ENCODE results near the gene SHPK. TPM values are rescaled to one million over a fixed set of nuclear protein-coding genes. Genes with fewer than 3 reads are reported as not detected.
A peak's percentile ranks its signal among the peaks of the same experiment; 100 is the strongest.

The SHPK gene
- polyA plus RNA-seq, 2 donors, result 7.2 to 8.5 TPM

GRCh38 chr17:3635474-3636153 is 436 bp downstream of the SHPK start:
- Histone ChIP-seq H3K27ac (ENCODE audit: low read depth in 2 of 2, low read length in 1 of 2) (peak overlapping the region; percentile 95 to 99), H3K4me1 (ENCODE audit: control insufficient read depth in 2 of 2, insufficient read depth in 2 of 2, low read length in 1 of 2) (no peaks in the 10 kb centered on the region), H3K27me3 (ENCODE audit: control insufficient read depth in 1 of 2, insufficient read depth in 2 of 2, low read length in 2 of 2) (no peaks in the 10 kb centered on the region), H3K9me3 (ENCODE audit: control insufficient read depth in 2 of 2, insufficient read depth in 1 of 2, low read depth in 1 of 2, low read length in 1 of 2) (no peaks in the 10 kb centered on the region), H3K36me3 (ENCODE audit: control insufficient read depth in 2 of 2, insufficient read depth in 2 of 2, low read length in 1 of 2) (peaks cover 0 to 4% of the 10 kb centered on the region in 2 donors), H3K4me3 (ENCODE audit: low read depth in 1 of 2, low read length in 2 of 2) (peak overlapping the region; percentile 67 to 85)
- WGBS, 2 donors, result 18 to 19% methylated on average over 37 to 38 of the region's 38 CpGs

- Histone ChIP-seq H3K9me3 (ENCODE audit: control insufficient read depth in 2 of 2, insufficient read depth in 1 of 2, low read depth in 1 of 2, low read length in 1 of 2) (no peaks in the 10 kb centered on the region), H3K27ac (ENCODE audit: low read depth in 2 of 2, low read length in 1 of 2) (no peak overlapping the region), H3K27me3 (ENCODE audit: control insufficient read depth in 1 of 2, insufficient read depth in 2 of 2, low read length in 2 of 2) (no peaks in the 10 kb centered on the region), H3K4me1 (ENCODE audit: control insufficient read depth in 2 of 2, insufficient read depth in 2 of 2, low read length in 1 of 2) (no peaks in the 10 kb centered on the region), H3K4me3 (ENCODE audit: low read depth in 1 of 2, low read length in 2 of 2) (no peak overlapping the region), H3K36me3 (ENCODE audit: control insufficient read depth in 2 of 2, insufficient read depth in 2 of 2, low read length in 1 of 2) (peaks cover 10 to 14% of the 10 kb centered on the region in 2 donors)
- 96 to 98% methylated on average over 7 of the region's 7 CpGs for WGBS, 2 donors
Observed at GRCh38 chr17:3632287-3632686, 3.8 kb downstream of the SHPK start.

- Histone ChIP-seq H3K27ac (ENCODE audit: low read depth in 2 of 2, low read length in 1 of 2) (no peak overlapping the region), H3K36me3 (ENCODE audit: control insufficient read depth in 2 of 2, insufficient read depth in 2 of 2, low read length in 1 of 2) (peaks cover 10 to 14% of the 10 kb centered on the region in 2 donors), H3K4me1 (ENCODE audit: control insufficient read depth in 2 of 2, insufficient read depth in 2 of 2, low read length in 1 of 2) (no peaks in the 10 kb centered on the region), H3K4me3 (ENCODE audit: low read depth in 1 of 2, low read length in 2 of 2) (no peak overlapping the region), H3K9me3 (ENCODE audit: control insufficient read depth in 2 of 2, insufficient read depth in 1 of 2, low read depth in 1 of 2, low read length in 1 of 2) (no peaks in the 10 kb centered on the region), H3K27me3 (ENCODE audit: control insufficient read depth in 1 of 2, insufficient read depth in 2 of 2, low read length in 2 of 2) (no peaks in the 10 kb centered on the region)
- WGBS, 2 donors, result 89 to 91% methylated on average over 10 of the region's 10 CpGs
Observed at GRCh38 chr17:3630781-3631180, 5.3 kb downstream of the SHPK start.

- Histone ChIP-seq H3K4me1 (ENCODE audit: control insufficient read depth in 2 of 2, insufficient read depth in 2 of 2, low read length in 1 of 2) (no peaks in the 10 kb centered on the region), H3K36me3 (ENCODE audit: control insufficient read depth in 2 of 2, insufficient read depth in 2 of 2, low read length in 1 of 2) (peaks cover 25 to 33% of the 10 kb centered on the region in 2 donors), H3K27ac (ENCODE audit: low read depth in 2 of 2, low read length in 1 of 2) (no peak overlapping the region), H3K4me3 (ENCODE audit: low read depth in 1 of 2, low read length in 2 of 2) (no peak overlapping the region), H3K27me3 (ENCODE audit: control insufficient read depth in 1 of 2, insufficient read depth in 2 of 2, low read length in 2 of 2) (no peaks in the 10 kb centered on the region), H3K9me3 (ENCODE audit: control insufficient read depth in 2 of 2, insufficient read depth in 1 of 2, low read depth in 1 of 2, low read length in 1 of 2) (no peaks in the 10 kb centered on the region)
- 84 to 92% methylated on average over 11 of the region's 11 CpGs for WGBS, 2 donors
Observed at GRCh38 chr17:3627769-3628167, 8.3 kb downstream of the SHPK start.

- no peaks in the 10 kb centered on the region for H3K4me1 ChIP-seq (ENCODE audit: control insufficient read depth in 2 of 2, insufficient read depth in 2 of 2, low read length in 1 of 2)
- WGBS, 2 donors, result 73 to 85% methylated on average over 16 of the region's 16 CpGs
- H3K27ac ChIP-seq (ENCODE audit: low read depth in 2 of 2, low read length in 1 of 2), result no peak overlapping the region
Observed at GRCh38 chr17:3626831-3627768, 8.9 kb downstream of the SHPK start.

GRCh38 chr17:3622977-3623594 is 13.0 kb downstream of the SHPK start:
- WGBS, 2 donors, result 96% methylated on average over 16 of the region's 16 CpGs
- Histone ChIP-seq H3K4me1 (ENCODE audit: control insufficient read depth in 2 of 2, insufficient read depth in 2 of 2, low read length in 1 of 2) (no peaks in the 10 kb centered on the region), H3K36me3 (ENCODE audit: control insufficient read depth in 2 of 2, insufficient read depth in 2 of 2, low read length in 1 of 2) (peaks cover 18 to 29% of the 10 kb centered on the region in 2 donors), H3K9me3 (ENCODE audit: control insufficient read depth in 2 of 2, insufficient read depth in 1 of 2, low read depth in 1 of 2, low read length in 1 of 2) (no peaks in the 10 kb centered on the region), H3K27ac (ENCODE audit: low read depth in 2 of 2, low read length in 1 of 2) (no peak overlapping the region), H3K27me3 (ENCODE audit: control insufficient read depth in 1 of 2, insufficient read depth in 2 of 2, low read length in 2 of 2) (no peaks in the 10 kb centered on the region), H3K4me3 (ENCODE audit: low read depth in 1 of 2, low read length in 2 of 2) (no peak overlapping the region)

More at GRCh38 chr17:3626831-3627768, 8.9 kb downstream of the SHPK start:
- Histone ChIP-seq H3K36me3 (ENCODE audit: control insufficient read depth in 2 of 2, insufficient read depth in 2 of 2, low read length in 1 of 2) (peaks cover 27 to 36% of the 10 kb centered on the region in 2 donors), H3K27me3 (ENCODE audit: control insufficient read depth in 1 of 2, insufficient read depth in 2 of 2, low read length in 2 of 2) (no peaks in the 10 kb centered on the region), H3K4me3 (ENCODE audit: low read depth in 1 of 2, low read length in 2 of 2) (no peak overlapping the region), H3K9me3 (ENCODE audit: control insufficient read depth in 2 of 2, insufficient read depth in 1 of 2, low read depth in 1 of 2, low read length in 1 of 2) (no peaks in the 10 kb centered on the region)

- Histone ChIP-seq H3K27me3 (ENCODE audit: control insufficient read depth in 1 of 2, insufficient read depth in 2 of 2, low read length in 2 of 2) (no peaks in the 10 kb centered on the region), H3K4me3 (ENCODE audit: low read depth in 1 of 2, low read length in 2 of 2) (no peak overlapping the region), H3K27ac (ENCODE audit: low read depth in 2 of 2, low read length in 1 of 2) (no peak overlapping the region), H3K9me3 (ENCODE audit: control insufficient read depth in 2 of 2, insufficient read depth in 1 of 2, low read depth in 1 of 2, low read length in 1 of 2) (no peaks in the 10 kb centered on the region), H3K4me1 (ENCODE audit: control insufficient read depth in 2 of 2, insufficient read depth in 2 of 2, low read length in 1 of 2) (no peaks in the 10 kb centered on the region), H3K36me3 (ENCODE audit: control insufficient read depth in 2 of 2, insufficient read depth in 2 of 2, low read length in 1 of 2) (peaks cover 22 to 29% of the 10 kb centered on the region in 2 donors)
- 94 to 96% methylated on average over 8 of the region's 8 CpGs for WGBS, 2 donors
Observed at GRCh38 chr17:3621146-3621720, 14.8 kb downstream of the SHPK start.

- H3K9me3 ChIP-seq (ENCODE audit: control insufficient read depth in 2 of 2, insufficient read depth in 1 of 2, low read depth in 1 of 2, low read length in 1 of 2), result no peaks in the 10 kb centered on the region
- H3K36me3 ChIP-seq (ENCODE audit: control insufficient read depth in 2 of 2, insufficient read depth in 2 of 2, low read length in 1 of 2), result peaks cover 10 to 23% of the 10 kb centered on the region in 2 donors
- H3K27me3 ChIP-seq (ENCODE audit: control insufficient read depth in 1 of 2, insufficient read depth in 2 of 2, low read length in 2 of 2), result no peaks in the 10 kb centered on the region
- H3K27ac ChIP-seq (ENCODE audit: low read depth in 2 of 2, low read length in 1 of 2), result no peak overlapping the region
- H3K4me3 ChIP-seq (ENCODE audit: low read depth in 1 of 2, low read length in 2 of 2), result no peak overlapping the region
- H3K4me1 ChIP-seq (ENCODE audit: control insufficient read depth in 2 of 2, insufficient read depth in 2 of 2, low read length in 1 of 2), result no peaks in the 10 kb centered on the region
- 96% methylated on average over 18 of the region's 18 CpGs for WGBS, 2 donors
Observed at GRCh38 chr17:3615160-3615870, 20.7 kb downstream of the SHPK start.

- WGBS, 2 donors, result 91 to 93% methylated on average over 6 of the region's 6 CpGs
- peaks cover 16 to 36% of the 10 kb centered on the region in 2 donors for H3K36me3 ChIP-seq (ENCODE audit: control insufficient read depth in 2 of 2, insufficient read depth in 2 of 2, low read length in 1 of 2)
- no peak overlapping the region for H3K4me3 ChIP-seq (ENCODE audit: low read depth in 1 of 2, low read length in 2 of 2)
- peaks cover 0 to 3% of the 10 kb centered on the region in 2 donors for H3K4me1 ChIP-seq (ENCODE audit: control insufficient read depth in 2 of 2, insufficient read depth in 2 of 2, low read length in 1 of 2)
- H3K27ac ChIP-seq (ENCODE audit: low read depth in 2 of 2, low read length in 1 of 2), result no peak overlapping the region
- H3K9me3 ChIP-seq (ENCODE audit: control insufficient read depth in 2 of 2, insufficient read depth in 1 of 2, low read depth in 1 of 2, low read length in 1 of 2), result no peaks in the 10 kb centered on the region
- no peaks in the 10 kb centered on the region for H3K27me3 ChIP-seq (ENCODE audit: control insufficient read depth in 1 of 2, insufficient read depth in 2 of 2, low read length in 2 of 2)
Observed at GRCh38 chr17:3613124-3613523, 22.9 kb downstream of the SHPK start.
